Type B pancreatic cell (in vitro differentiated cells): ENCODE data around the gene SLC6A7. TPM values are rescaled to one million over a fixed set of nuclear protein-coding genes. Genes with fewer than 3 reads are reported as not detected.
A peak's percentile ranks its signal among the peaks of the same experiment; 100 is the strongest.

Experiments
- DNase-seq: peaks from one replicate; pipeline ENCODE4 v3.0.0; 2021; ENCODE audit warnings: mixed read lengths; ENCODE audit not compliant: unreplicated experiment; ENCODE audit errors: extremely low spot score
- H3K27ac Mint-ChIP-seq: 2 replicates; pipeline ENCODE4 v1.8.0; 2021; ENCODE audit warnings: mild to moderate bottlenecking, mixed read lengths
- H3K27me3 Mint-ChIP-seq: 2 replicates; pipeline ENCODE4 v1.8.0; 2021; ENCODE audit warnings: mixed read lengths
- H3K36me3 Mint-ChIP-seq: 2 replicates; pipeline ENCODE4 v1.8.0; 2021; ENCODE audit warnings: mixed read lengths
- H3K4me1 Mint-ChIP-seq: one replicate; pipeline ENCODE4 v1.8.0; 2021; ENCODE audit warnings: mixed read lengths; ENCODE audit not compliant: unreplicated experiment
- H3K4me3 Mint-ChIP-seq: 2 replicates; pipeline ENCODE4 v1.8.0; 2021; ENCODE audit warnings: mild to moderate bottlenecking, mixed read lengths
- H3K9me3 Mint-ChIP-seq: 2 replicates; pipeline ENCODE4 v1.8.0; 2021; ENCODE audit warnings: mixed read lengths
- CTCF ChIP-seq: fragments of 200-600 bp; sonication (generic); conservative IDR thresholded peaks from 2 replicates; pipeline ENCODE4 v1.5.0; 2021; ENCODE audit warnings: antibody characterized with exemption, mild to moderate bottlenecking
- total RNA-seq: library from RNA; stranded (reverse); gene quantifications from 2 replicates; pipeline ENCODE4 v1.2.1, GENCODE V29; 2021; ENCODE audit warnings: low replicate concordance

SLC6A7 gene
- total RNA-seq, 1 donor from 2014 or later: 0.10 TPM

GRCh38 chr5:150211156-150212030 lies 21.5 kb downstream of the SLC6A7 start:
- H3K27ac Mint-ChIP-seq: no peak overlapping the region
- DNase-seq: no peak

GRCh38 chr5:150213530-150213929 lies 23.7 kb downstream of the SLC6A7 start:
- DNase-seq: no peak
- no peaks in the 10 kb centered on the region for H3K9me3 Mint-ChIP-seq
- H3K36me3 Mint-ChIP-seq: no peaks in the 10 kb centered on the region
- H3K27ac Mint-ChIP-seq: no peak overlapping the region
- H3K27me3 Mint-ChIP-seq: peaks cover 12% of the 10 kb centered on the region
- H3K4me1 Mint-ChIP-seq: peaks cover 34% of the 10 kb centered on the region
- no peak for TF ChIP-seq CTCF
- no peak overlapping the region for H3K4me3 Mint-ChIP-seq

More at GRCh38 chr5:150211156-150212030, 21.5 kb downstream of the SLC6A7 start:
- Mint-ChIP-seq H3K27me3 (no peaks in the 10 kb centered on the region), H3K4me3 (no peak overlapping the region), H3K36me3 (no peaks in the 10 kb centered on the region), H3K9me3 (no peaks in the 10 kb centered on the region), H3K4me1 (peaks cover 35% of the 10 kb centered on the region)
- TF ChIP-seq CTCF: no peak

- peaks cover 12% of the 10 kb centered on the region for H3K27me3 Mint-ChIP-seq
- no peak overlapping the region for H3K4me3 Mint-ChIP-seq
- no peak for DNase-seq
- peaks cover 30% of the 10 kb centered on the region for H3K4me1 Mint-ChIP-seq
- no peaks in the 10 kb centered on the region for H3K36me3 Mint-ChIP-seq
- H3K27ac Mint-ChIP-seq: no peak overlapping the region
- TF ChIP-seq CTCF: no peak
- H3K9me3 Mint-ChIP-seq: no peaks in the 10 kb centered on the region
Measured at GRCh38 chr5:150214289-150214688, 24.4 kb downstream of the SLC6A7 start.

- peaks cover 25% of the 10 kb centered on the region for H3K4me1 Mint-ChIP-seq
- peak overlapping the region; percentile 23 for H3K27ac Mint-ChIP-seq
- no peaks in the 10 kb centered on the region for H3K36me3 Mint-ChIP-seq
- no peak for DNase-seq
- TF ChIP-seq CTCF: no peak
- no peak overlapping the region for H3K4me3 Mint-ChIP-seq
- H3K27me3 Mint-ChIP-seq: peaks cover 17% of the 10 kb centered on the region
- H3K9me3 Mint-ChIP-seq: no peaks in the 10 kb centered on the region
Measured at GRCh38 chr5:150215979-150216944, 26.4 kb downstream of the SLC6A7 start.

- Mint-ChIP-seq H3K9me3 (no peaks in the 10 kb centered on the region), H3K4me1 (peaks cover 22% of the 10 kb centered on the region), H3K27ac (no peak overlapping the region), H3K27me3 (peaks cover 17% of the 10 kb centered on the region), H3K4me3 (no peak overlapping the region), H3K36me3 (no peaks in the 10 kb centered on the region)
- no peak for DNase-seq
- no peak for TF ChIP-seq CTCF
Measured at GRCh38 chr5:150217038-150217437, 27.2 kb downstream of the SLC6A7 start.
